Measurements from ENCODE around the gene C10orf71.

The C10orf71 gene, protein sequence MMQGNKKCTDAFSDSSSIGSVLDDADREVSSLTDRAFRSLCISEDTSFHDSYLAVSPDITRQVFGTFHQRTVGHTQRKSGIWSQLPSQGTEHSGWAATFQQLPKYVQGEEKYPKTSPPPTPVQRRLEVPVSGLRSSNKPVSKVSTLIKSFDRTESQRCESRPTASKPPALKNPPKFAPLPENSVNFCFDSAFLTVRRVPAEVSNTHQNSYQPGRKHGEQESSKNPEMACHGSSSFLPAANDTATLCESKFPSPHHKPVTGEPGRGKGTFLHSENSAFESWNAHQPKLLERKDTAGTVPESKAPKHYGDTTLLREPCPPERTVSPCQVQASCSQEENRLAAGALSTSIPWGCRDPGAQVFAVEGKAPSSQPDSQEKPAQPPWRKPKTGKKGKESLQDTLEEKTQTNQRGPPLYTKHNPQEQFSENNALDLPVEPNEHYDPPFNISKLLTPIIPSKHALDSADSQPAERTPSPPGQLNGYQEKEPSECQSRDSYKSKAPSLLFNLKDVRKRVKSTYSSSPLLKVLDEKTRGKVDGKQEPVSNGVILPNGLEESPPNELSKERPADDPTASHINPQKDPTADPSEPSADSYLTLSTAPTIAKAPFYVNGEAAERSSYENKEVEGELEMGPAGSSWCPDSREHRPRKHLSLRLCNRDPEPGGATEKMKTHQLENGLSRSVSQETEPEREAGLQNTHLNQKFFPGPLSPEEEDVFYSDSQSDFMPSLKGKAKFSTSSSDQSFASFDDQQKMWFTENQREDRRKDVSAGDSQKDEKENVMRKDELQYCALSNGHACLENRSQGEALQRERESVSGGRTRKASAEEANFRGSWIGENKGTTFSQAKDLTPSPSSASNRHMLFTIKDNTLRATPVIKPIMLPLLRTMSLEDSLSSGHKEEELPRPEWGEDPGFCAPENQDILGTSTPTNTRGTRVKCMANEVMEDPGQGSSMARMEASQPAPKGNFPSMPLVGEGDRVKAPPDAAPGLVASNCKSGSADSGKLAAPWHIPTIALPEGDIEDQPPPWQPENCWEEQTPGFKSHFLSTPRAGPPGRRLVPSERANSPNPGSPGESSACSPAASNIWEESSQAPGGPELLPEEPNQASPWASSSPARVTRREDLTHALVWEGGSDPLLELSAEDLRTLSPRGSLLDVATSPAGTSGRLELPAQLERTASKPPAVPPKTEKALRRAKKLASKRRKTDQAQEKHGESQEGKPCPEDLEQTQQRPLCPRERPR (N-terminal part only)

DNA sequence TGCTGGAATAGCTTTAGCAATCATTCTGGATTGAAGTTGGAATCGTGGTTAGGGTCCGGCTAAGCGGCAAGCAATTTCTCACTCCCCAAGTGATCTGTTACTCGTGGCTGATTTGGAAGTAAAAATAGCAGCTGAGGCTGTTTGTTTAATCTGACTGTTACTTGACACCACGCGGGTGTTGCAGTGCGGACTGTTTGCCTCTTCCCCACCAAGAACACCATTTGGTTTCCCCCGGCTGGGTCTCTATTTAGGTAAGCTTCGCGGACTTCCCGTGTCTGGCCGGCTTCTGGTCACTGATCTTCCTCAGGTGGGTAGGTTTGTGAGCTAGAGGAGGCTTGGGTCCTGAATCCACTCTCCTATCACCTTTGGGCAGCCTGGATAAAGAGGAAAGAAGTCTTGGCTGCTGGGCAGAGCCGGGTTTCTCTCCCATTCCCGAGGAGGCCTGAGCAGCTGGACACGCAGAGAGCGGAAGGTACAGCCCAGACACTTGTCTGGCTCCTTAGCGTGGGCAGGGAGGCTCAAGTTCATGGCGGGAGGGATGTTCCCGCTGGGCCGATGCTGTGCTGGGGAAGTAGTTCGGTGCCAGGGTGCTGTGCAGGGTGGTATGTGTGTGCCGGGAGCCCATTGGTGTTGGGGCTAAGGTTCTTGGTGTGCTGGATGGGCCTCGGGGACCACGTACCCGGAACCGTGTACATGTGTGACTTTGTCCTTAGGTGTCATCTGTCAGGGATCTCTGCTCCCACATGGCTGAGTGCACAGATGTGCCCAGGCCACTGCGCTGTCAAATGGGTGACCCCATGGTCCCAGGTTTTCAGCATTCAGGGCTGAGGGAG is at the start of gene C10orf71:
C10orf71 (plus strand) TSS at position 188 of the 833 bp plus-strand sequence. CDS start 23,376 bp downstream, outside the sequence.
- DNase-seq (ENCODE audit: low spot score) = no peak

DNA sequence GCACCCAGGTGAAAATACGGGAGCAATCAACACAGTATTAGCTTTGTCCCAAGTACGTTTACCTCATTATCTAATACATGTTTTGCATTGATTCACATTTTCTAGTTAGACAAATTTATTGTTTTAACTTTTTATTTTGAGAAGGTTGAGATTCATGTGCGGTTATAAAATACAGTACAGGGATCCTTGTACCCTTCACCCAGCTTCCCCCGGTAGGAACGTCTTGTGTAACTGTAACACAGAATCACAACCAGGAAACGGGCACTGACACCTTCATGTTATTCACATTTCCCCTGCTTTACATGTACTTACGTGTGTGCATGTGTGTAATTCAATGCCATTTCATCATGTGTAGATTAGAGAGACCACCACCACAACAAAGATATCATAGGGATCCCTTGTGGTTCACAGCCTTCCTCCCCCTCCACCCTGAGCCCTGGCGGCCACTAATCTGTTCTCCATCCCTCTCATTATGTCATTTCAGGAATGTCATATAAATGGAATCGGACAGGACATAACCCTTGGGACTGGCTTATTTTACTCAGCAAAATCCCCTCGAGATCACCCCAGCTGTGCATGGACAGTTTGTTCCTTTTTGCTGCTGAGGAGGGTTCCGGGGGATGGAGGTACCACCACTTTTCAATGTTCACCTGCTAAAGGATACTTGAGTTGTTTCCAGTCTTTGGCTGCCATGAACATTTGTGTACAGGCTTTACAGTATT is 46.5 kb upstream of the C10orf71 start:
- DNase-seq (ENCODE audit: low spot score) = no peak

DNA sequence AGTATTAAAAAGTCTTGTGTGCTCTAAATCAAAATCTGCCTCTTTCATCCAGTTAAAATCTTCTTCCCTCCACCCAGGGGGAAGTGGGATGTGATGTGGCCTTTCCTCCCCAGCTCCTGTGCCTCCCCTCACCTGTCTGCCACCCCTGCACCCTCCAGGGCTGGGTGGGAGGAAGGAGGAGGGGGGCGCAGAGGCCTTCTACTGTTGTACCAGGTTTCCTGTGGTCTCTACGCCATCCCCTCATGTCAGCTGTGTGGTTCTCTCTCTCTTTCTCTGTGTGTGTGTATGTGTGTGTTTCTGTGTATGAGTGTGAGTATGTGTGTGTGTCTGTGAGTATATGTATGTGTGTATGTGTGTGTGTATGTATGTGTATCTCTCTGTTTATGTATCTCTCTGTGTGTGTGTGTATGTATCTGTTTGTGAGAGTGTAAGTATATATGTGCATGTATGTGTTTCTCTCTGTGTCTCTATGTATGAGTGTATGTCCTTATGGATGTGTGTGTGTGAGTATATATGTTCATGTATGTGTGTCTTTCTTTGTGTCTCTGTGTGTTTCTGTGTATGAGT is 45.5 kb upstream of the C10orf71 start:
- no peak for DNase-seq (ENCODE audit: low spot score)

DNA sequence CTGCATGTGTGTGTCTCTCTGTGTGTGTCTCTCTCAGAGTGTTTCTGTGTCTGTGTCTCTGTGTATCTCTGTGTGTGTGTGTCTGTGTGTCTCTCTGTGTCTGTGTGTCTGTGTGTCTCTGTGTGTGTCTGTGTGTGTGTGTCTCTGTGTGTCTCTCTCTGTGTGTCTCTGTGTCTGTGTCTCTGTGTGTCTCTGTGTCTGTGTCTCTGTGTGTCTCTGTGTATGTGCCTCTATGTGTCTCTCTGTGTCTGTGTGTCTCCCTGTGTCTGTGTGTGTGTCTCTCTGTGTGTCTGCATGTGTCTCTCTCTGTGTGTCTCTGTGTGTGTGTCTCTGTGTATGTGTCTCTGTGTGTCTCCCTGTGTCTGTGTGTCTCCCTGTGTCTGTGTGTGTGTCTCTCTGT is 44.8 kb upstream of the C10orf71 start:
- no peak for DNase-seq (ENCODE audit: low spot score)

DNA sequence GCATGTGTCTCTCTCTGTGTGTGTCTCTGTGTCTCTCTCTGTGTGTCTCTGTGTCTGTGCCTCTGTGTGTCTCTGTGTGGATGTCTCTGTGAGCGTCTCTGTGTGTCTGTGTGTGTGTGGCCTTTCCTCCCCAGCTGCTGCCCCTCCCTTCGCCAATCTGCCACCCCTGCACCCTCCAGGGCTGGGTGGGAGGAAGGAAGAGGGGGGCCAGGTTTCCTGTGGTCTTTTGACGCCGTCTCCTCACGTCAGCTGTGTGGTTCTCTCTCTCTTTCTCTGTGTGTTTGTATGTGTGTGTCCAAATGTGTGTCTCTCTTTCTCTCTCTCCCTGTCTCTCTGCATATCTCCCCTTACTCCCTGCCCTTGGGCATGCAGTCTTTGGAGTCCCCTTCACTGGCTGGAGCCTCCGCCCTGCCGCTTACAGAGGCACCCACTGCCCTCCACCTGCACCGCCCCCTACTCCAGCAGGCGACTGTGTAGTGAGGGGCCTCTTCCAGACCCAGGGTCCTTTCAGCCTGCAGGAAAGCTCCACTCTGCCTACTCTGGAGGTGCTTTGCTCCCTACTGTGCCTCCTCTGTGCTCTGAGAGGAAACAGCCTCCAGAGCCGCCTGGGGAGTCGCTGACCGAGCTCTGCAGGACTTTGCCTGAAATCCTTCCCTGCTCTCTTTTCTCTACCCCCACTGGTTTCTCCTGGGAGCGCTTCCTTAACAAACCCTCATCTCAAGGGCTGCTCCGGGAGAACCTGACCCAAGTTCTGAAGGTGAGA is 44.2 kb upstream of the C10orf71 start:
- no peak for DNase-seq (ENCODE audit: low spot score)

DNA sequence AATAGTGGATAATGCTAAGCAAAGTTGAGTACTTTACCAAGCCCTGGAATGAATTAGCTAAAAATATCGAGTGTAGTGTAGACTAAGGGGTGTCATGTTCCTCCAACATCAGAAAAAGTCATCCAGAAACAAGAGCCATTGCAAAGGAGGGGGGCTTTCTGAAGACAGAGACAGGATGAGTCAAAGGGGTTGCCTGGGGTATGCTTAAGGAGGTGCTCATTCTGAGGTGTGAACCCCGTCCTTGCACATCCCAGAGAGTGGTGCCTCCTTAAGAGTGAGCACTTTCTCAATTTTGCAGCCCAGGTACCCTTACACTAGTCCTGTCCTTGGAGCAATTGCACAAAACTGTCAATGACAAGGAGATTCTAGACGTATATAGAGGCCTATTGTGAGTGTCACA is 43.1 kb upstream of the C10orf71 start:
- DNase-seq (ENCODE audit: low spot score) = no peak

DNA sequence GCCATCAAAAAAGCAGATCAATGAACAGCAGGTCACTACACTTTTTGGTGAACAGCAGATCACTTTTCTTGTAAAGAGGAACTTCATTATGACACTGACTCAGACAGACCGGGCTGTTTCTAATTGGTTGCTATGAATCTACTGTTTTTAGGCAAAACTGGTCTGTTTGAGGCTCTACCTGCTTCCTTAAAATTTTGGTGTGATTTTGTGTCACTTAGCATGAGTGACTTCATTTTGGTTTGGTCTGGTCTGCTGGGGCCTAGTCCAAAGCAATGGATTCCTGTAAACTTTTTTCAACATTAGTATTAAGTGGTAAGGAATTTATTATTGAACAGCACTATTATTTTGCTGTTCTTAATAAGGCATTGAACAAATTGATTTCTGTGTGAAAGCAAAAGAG is 41.8 kb upstream of the C10orf71 start:
- no peak for DNase-seq (ENCODE audit: low spot score)

DNA sequence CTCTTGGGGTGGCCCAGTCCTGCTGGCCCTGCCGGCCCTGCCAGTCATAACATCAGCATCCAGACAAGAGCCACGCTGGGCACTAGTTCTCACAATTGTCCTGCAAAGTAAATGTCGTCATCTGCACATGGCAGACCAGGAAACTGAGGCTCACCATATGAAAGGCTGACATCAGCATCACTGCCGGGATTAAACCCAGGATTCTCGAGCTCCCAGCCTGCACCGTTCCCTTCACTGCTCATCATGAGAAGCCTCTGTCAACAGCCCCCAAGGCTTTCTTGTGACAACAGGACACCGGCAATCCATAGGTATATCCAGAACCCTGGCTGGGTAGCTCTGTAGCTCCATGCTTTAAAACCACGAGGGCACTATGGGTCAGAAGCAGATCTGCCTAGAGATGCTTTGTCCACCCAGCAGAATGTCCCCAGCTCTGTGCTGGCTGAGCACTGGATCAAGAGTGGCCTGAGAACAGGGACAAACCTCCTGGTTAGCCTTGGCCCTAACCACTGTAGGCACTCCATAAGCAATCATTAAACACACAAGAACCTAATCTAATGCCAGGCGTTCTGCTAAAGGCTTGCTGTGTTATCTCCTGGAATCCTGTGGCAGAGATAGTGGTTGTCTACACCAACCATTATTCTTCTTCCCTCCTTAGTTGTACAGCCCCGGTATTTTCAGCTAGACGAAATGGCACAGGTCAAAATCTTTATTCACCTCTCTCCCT is 41.2 kb upstream of the C10orf71 start:
- no peak for DNase-seq (ENCODE audit: low spot score)

DNA sequence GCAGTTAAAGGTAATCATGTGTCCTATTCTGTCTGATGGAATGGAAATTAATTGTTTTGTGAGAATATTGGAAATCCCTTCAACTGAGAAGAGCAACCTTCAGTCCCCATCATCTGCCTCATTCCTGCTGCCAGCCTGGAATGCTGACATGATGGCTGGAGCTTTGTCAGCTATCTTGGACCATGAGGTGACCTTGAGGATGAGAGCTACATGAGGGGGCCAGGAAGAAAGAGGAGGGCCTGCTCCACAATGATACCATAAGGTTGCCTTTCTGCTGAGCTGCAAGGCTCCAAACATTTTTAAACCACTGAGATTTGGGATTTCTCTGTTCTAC is 40.7 kb upstream of the C10orf71 start:
- DNase-seq (ENCODE audit: low spot score) = no peak

DNA sequence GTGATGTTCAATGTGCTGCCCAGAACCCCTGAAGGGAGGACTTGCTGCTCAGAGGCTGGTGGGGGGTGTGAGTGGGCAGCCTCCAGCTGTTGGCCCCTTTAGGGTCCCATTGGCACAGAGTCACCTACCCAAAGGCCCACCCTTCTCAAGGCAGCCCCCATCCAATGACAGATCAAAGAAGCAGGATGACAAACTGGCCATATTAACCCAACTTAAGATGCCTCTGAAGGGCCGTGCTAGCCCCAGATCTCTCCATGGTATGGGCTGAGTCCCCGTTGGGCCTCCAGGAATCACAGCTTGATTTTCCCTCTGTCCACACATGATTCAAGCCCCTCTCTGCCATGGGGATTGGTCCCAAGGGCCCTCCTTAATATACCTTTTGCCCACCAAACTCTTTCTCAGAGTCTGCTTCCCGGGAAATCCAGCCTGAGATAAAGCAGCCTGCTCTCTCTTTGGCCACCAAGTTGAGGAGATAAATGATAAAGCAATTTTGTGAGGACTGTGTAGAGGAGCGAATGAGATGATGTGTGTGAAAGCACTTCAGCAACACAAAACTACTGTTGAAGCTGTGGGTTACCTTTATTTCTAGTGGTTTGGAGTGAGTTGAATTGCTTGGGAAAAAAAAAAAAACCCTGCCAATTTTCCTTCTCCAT is 38.2 kb upstream of the C10orf71 start:
- no peak for DNase-seq (ENCODE audit: low spot score)

DNA sequence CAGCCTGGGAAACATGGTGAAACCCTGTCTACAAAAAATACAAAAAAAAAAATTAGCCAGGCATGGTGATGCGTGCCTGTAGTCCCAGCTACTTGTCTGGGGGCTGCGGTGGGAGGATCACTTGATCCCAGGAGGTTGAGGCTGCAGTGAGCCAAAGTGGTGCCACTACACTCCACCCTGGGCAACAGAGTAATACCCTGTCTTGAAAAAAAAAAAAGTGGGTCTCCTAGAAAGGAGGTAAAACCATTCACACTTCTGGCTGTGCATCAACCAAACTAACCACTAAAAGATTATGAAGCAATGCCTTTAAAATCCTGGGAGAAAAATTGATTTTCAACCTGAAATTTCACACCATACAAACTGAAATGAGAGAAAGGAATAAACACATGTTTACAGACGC is 35.4 kb upstream of the C10orf71 start:
- no peak for DNase-seq (ENCODE audit: low spot score)

DNA sequence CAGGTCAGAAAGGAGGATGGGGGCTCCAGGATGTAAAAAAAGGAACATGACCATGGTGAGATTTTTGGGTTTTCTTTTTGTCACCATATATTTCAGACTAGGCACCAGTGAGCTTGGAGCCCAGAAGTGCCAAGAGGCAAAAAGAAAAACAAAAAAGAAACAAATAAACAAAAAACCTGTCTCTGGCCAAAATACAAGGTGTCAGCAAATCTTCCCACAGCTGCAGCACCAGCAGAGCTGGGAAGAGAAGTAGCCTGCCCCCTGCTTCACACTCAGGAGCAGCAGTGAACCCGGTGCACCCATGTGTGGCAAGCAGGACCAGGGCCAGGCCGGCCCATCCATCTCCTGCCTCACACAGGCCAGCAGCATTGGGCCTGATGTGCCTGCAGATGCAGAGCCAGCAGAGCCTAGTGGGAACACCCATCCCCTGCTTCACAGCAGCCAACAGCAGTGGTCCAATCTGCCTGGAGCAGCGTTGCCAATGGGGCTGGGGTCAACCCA is 34.7 kb upstream of the C10orf71 start:
- DNase-seq (ENCODE audit: low spot score) = no peak

DNA sequence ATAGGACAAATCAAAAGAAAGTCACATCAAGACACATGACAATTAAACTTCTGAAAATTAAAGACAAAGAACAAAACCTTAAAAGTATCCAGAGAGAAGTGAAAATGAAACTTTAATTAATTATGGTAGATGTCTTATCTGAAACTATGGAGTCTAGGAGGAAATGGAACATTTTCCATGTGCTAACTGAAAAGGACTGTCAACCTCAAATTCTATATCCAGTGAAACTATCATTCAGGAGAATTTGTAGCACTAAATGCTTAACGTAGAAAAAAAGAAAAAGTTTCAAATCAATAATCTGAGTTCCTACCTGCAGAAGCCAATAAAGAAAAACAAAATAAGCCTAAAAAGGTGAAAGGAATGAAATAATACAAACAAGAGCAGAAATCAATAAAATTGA is 33.1 kb upstream of the C10orf71 start:
- DNase-seq (ENCODE audit: low spot score) = no peak

DNA sequence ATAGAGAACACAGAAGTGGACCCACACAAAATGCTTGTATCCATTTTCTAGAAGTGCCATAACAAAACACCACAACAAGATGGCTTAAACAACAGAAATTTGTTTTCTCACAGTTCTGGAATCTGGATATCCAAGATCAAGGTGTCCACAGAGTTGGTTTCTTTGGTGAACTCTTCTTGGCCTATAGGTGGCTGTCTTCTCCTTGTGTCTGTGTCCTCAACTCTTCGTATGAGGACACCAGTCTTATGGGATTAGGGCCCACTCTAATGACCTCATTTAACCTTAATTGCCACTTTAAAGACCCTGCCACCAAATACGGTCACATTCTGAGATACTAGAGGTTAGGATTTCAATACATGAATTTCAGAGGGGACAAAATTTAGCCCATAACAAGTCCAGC is 30.8 kb upstream of the C10orf71 start:
- DNase-seq (ENCODE audit: low spot score) = no peak

DNA sequence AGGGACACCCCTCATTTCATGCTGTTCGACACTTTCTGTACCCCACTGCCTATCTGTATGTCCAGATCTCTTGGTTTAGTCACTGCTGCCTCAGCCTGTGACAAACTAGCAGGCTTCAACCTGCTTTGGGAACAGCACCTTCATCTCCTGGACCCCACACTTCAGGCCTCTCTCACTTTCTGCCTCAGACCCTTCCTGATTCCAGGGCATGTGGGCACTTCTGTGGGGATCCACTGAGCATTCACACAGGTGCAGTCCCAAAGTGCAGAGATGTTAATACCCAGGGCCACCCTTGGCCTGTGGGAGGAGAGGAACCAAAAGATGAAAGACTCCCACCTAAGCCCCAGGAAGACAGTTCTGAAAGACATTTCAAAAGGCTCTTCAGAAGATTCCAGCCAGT is 29.4 kb upstream of the C10orf71 start:
- no peak for DNase-seq (ENCODE audit: low spot score)

DNA sequence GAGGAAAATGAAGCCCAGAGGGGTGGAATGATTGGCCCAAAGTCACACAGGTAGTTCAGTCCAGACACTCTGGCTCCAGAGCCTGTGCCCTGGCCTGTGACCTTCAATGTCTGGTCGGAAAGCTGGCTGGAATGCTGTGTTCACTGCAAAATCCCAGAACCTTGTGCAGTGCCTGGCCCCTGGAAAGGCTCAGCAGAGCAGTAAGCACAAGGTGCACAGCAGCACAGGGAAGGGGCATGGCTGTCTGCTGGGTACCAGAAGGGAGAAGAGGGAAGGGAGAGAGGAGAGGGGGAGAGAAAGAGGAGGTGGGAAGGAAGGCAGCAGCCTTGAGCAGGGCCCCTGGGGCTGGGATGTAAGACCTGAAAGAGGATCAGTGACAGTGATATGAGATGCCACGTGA is 28.4 kb upstream of the C10orf71 start:
- DNase-seq (ENCODE audit: low spot score) = no peak

DNA sequence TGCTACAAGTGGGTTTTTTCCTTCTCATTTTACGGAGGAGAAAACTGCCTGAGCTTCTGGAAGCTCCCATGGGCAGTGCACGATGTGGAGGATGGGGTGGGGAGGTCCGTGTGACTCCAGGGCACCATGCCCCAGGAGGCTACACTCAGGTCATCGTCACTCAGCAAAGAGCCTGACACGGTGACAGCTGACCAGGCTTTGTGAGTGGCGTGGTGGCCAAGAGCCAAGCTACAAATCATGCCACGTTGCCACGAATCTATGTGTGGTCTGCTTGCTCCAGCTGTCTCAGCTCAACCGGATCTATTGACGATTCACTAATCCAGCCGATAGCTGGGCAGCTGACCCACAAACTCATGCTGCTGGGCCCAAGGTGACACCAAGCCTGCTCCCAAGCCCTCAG is 27.6 kb upstream of the C10orf71 start:
- DNase-seq (ENCODE audit: low spot score) = no peak

DNA sequence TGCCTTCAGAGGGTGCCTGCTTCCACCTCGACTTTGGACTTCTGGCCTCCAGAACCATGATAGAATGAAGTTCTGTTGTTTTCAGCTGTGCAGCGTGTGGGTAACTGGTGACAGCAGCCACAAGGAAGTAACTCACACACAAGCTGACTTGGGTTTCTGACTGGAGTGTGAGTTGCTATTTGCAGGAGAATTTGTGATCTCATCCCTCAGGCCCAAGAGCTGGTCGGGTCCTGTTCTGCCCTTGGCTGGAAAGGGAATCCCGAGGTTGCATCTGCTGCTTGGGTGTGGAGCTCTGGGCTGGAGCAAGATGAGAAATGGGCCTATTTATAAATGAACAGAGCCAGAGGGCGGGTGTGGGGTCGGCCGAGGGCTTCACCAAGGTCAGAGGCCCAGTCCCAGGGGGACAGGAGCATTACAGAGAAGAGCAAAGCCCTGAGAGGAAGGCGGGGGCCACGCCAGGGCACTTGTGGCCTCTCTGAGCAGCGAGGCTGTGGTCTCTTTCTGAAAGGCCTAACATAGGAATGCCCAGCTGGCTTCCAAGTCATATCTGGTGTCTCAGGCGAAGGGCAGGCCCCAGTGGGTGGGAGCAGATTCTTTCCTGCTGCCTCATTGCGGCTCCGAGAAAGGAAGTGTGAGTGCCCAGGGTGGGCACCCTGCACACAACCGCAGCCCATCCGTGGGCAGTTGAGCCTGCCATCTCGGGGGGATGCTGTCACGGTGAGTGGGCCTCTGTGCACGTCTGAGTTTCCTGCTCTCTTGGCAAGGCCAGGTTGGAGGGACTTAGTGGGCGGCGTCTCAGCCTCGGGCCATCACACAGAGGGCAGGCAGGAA is 26.5 kb upstream of the C10orf71 start:
- DNase-seq (ENCODE audit: low spot score) = no peak
